Liver (tissue), 9 donors: ENCODE measurements around the gene MRGPRF. TPM values are rescaled to one million over a fixed set of nuclear protein-coding genes. Genes with fewer than 3 reads are reported as not detected.

Experiments used
- DNase-seq: peaks from one replicate; pipeline ENCODE4 v3.0.0-alpha.2; 2017; ENCODE audit warnings: low spot score
- H3K27ac ChIP-seq, 2 donors: one replicate each; pipeline ENCODE4 v1.7.0; 2013; ENCODE audit warnings: inconsistent platforms in 2 of 2, low read length in 2 of 2, control low read depth in 1 of 2, low read depth in 1 of 2, mild to moderate bottlenecking in 1 of 2
- H3K27me3 ChIP-seq, 4 donors: one replicate each; pipeline versions ENCODE4 v1.6.1 to v1.7.0; 2013; ENCODE audit warnings: low read length in 3 of 4, inconsistent platforms in 1 of 4, mild to moderate bottlenecking in 1 of 4, moderate library complexity in 1 of 4; ENCODE audit not compliant: control insufficient read depth in 4 of 4, insufficient read depth in 4 of 4
- H3K36me3 ChIP-seq, 4 donors: one replicate each; pipeline versions ENCODE4 v1.6.1 to v1.7.0; 2013; ENCODE audit warnings: low read length in 3 of 4, mild to moderate bottlenecking in 3 of 4, low read depth in 1 of 4, moderate library complexity in 1 of 4; ENCODE audit not compliant: control insufficient read depth in 4 of 4, insufficient read depth in 3 of 4
- H3K4me1 ChIP-seq, 4 donors: one replicate each; pipeline versions ENCODE4 v1.6.1 to v1.7.0; 2013; ENCODE audit warnings: low read length in 3 of 4, mild to moderate bottlenecking in 3 of 4, moderate library complexity in 1 of 4; ENCODE audit not compliant: control insufficient read depth in 4 of 4, insufficient read depth in 4 of 4
- H3K4me3 ChIP-seq, 3 donors: one replicate each; pipeline versions ENCODE4 v1.6.1 to v1.7.0; 2013; ENCODE audit warnings: low read length in 3 of 3, control low read depth in 1 of 3, low read depth in 1 of 3, mild to moderate bottlenecking in 1 of 3
- H3K9ac ChIP-seq, 2 donors: one replicate each; pipeline ENCODE4 v1.7.0; 2013; ENCODE audit warnings: low read length in 2 of 2, mild to moderate bottlenecking in 2 of 2, moderate library complexity in 2 of 2, control low read depth in 1 of 2, low read depth in 1 of 2
- H3K9me3 ChIP-seq, 4 donors: one replicate each; pipeline versions ENCODE4 v1.6.1 to v1.7.0; 2013; ENCODE audit warnings: low read length in 3 of 4; ENCODE audit not compliant: control insufficient read depth in 4 of 4
- ATF3 ChIP-seq: IDR thresholded peaks from 2 replicates; pipeline ENCODE4 v1.6.1; 2016; ENCODE audit warnings: antibody characterized with exemption
- CTCF ChIP-seq: fragments of 150-350 bp; IDR thresholded peaks from 2 replicates; pipeline ENCODE4 v1.5.1; 2017; ENCODE audit warnings: improper control_type of control experiment, low read depth, low read length; ENCODE audit not compliant: missing input control
- EGR1 ChIP-seq, 2 donors: IDR thresholded peaks; 2 replicates each; pipeline ENCODE4 v1.6.1; 2016 to 2018; ENCODE audit warnings: antibody characterized with exemption in 2 of 2, low read depth in 2 of 2
- FOXA1 ChIP-seq: IDR thresholded peaks from 2 replicates; pipeline ENCODE4 v1.6.1; 2016; ENCODE audit warnings: antibody characterized with exemption
- FOXA2 ChIP-seq: IDR thresholded peaks from 2 replicates; pipeline ENCODE4 v1.6.1; 2016; ENCODE audit warnings: antibody characterized with exemption
- GABPA ChIP-seq, 2 donors: IDR thresholded peaks in 1 of 2; conservative IDR thresholded peaks in 1 of 2; 2 replicates each; pipeline ENCODE4 v1.6.1; 2016; ENCODE audit warnings: antibody characterized with exemption in 2 of 2, mild to moderate bottlenecking in 1 of 2, moderate library complexity in 1 of 2
- HNF4A ChIP-seq, 2 donors: conservative IDR thresholded peaks; 2 replicates each; pipeline ENCODE4 v1.6.1; 2016; ENCODE audit warnings: antibody characterized with exemption in 2 of 2, mild to moderate bottlenecking in 2 of 2
- HNF4G ChIP-seq: IDR thresholded peaks from 2 replicates; pipeline ENCODE4 v1.6.1; 2016; ENCODE audit warnings: antibody characterized with exemption
- JUND ChIP-seq, 2 donors: IDR thresholded peaks; 2 replicates each; pipeline ENCODE4 v1.6.1; 2016; ENCODE audit warnings: antibody characterized with exemption in 2 of 2
- MAX ChIP-seq: IDR thresholded peaks from 2 replicates; pipeline ENCODE4 v1.6.1; 2016; ENCODE audit warnings: antibody characterized with exemption
- NR2F2 ChIP-seq: IDR thresholded peaks from 2 replicates; pipeline ENCODE4 v1.6.1; 2016; ENCODE audit warnings: antibody characterized with exemption
- RAD21 ChIP-seq, 2 donors: IDR thresholded peaks; 2 replicates each; pipeline ENCODE4 v1.6.1; 2016; ENCODE audit warnings: antibody characterized with exemption in 2 of 2, mild to moderate bottlenecking in 2 of 2
- REST ChIP-seq: IDR thresholded peaks from 2 replicates; pipeline ENCODE4 v1.6.1; 2016; ENCODE audit warnings: antibody characterized with exemption, mild to moderate bottlenecking
- RXRA ChIP-seq, 2 donors: IDR thresholded peaks; 2 replicates each; pipeline ENCODE4 v1.6.1; 2017 to 2018; ENCODE audit warnings: antibody characterized with exemption in 2 of 2, mild to moderate bottlenecking in 1 of 2
- TAF1 ChIP-seq: conservative IDR thresholded peaks from 2 replicates; pipeline ENCODE4 v1.6.1; 2016; ENCODE audit warnings: antibody characterized with exemption, mild to moderate bottlenecking
- YY1 ChIP-seq: IDR thresholded peaks from 2 replicates; pipeline ENCODE4 v1.6.1; 2016; ENCODE audit warnings: antibody characterized with exemption, mild to moderate bottlenecking
- WGBS: extraction: QIAGEN DNeasy Blood & Tissue Kit; methylation state at CpG from one replicate; pipeline ENCODE4 v1.1.7; 2013; 5-methylcytosine and 5-hydroxymethylcytosine counted together
- polyA plus RNA-seq, 2 donors: library from polyadenylated mRNA; stranded (reverse) in 1 of 2; unstranded in 1 of 2; fragments of 200-250 nt in 1 of 2; fragments of >200 nt in 1 of 2; fragmentation: Nextera tagmentation in 1 of 2; extraction: Ambion mirVana in 1 of 2; gene quantifications; one replicate each; pipeline versions ENCODE4 v1.2.1 to v1.2.3, GENCODE V29; 2013 to 2015
- total RNA-seq, 2 donors: library from RNA; depleted of rRNA; stranded (reverse); fragments of >200 nt; gene quantifications; one replicate each; pipeline ENCODE4 v1.2.3, GENCODE V29; 2014
- donor health status: healthy.
- donor health status: healthy.
- donor health status: healthy.
- donor health status: healthy.
- donor health status: healthy.

Gene MRGPRF
- total and polyA plus RNA-seq, 4 donors, result 1.1 to 4.8 (median 2.5) TPM

GRCh38 chr11:68989936-68990606, 23.0 kb downstream of the MRGPRF start:
- Histone ChIP-seq H3K4me1 (no peaks in the 10 kb centered on the region), H3K36me3 (no peaks in the 10 kb centered on the region), H3K9me3 (no peaks in the 10 kb centered on the region), H3K27ac (no peak overlapping the region), H3K9ac (no peak overlapping the region), H3K4me3 (no peak overlapping the region), H3K27me3 (no peaks in the 10 kb centered on the region)
- DNase-seq, result peak; percentile 10
- TF ChIP-seq EGR1 (IDR thresholded peaks at IDR 0.05; ENCODE audit: low read depth in 2 of 2), result no peak
- 90% methylated on average over 8 of the region's 8 CpGs for WGBS

GRCh38 chr11:68988491-68988890, 24.6 kb downstream of the MRGPRF start:
- Histone ChIP-seq H3K4me3 (no peak overlapping the region), H3K27ac (no peak overlapping the region), H3K4me1 (no peaks in the 10 kb centered on the region), H3K27me3 (no peaks in the 10 kb centered on the region), H3K9ac (no peak overlapping the region), H3K9me3 (no peaks in the 10 kb centered on the region), H3K36me3 (no peaks in the 10 kb centered on the region)
- no peak for DNase-seq
- TF ChIP-seq FOXA2 (no peak), FOXA1 (no peak), EGR1 (IDR thresholded peaks at IDR 0.05; ENCODE audit: low read depth in 2 of 2) (no peak), NR2F2 (no peak), HNF4A (conservative IDR thresholded peaks at IDR 0.05) (no peak), HNF4G (no peak), CTCF (no peak), RXRA (IDR thresholded peaks at IDR 0.05) (no peak), TAF1 (no peak), GABPA (IDR thresholded peaks at IDR 0.05 in 1 of 2, conservative IDR thresholded peaks at IDR 0.05 in 1 of 2) (no peak), ATF3 (no peak), JUND (IDR thresholded peaks at IDR 0.05) (no peak), YY1 (no peak), RAD21 (IDR thresholded peaks at IDR 0.05) (no peak), REST (no peak), MAX (no peak)
